Suprapubic skin (tissue), 4 donors: ENCODE measurements around the gene SLIT1. TPM values are rescaled to one million over a fixed set of nuclear protein-coding genes. Genes with fewer than 3 reads are reported as not detected.

ENCODE experiments used
- DNase-seq, 2 donors: peaks; one replicate each; pipeline ENCODE4 v3.0.0-alpha.2; 2019; ENCODE audit warnings: low spot score in 2 of 2
- H3K27ac ChIP-seq: fragments of 200-600 bp; sonication (generic); one replicate; pipeline ENCODE4 v1.5.1; 2019
- H3K27me3 ChIP-seq: fragments of 200-600 bp; sonication (generic); one replicate; pipeline ENCODE4 v1.5.1; 2019
- H3K36me3 ChIP-seq: fragments of 200-600 bp; sonication (generic); one replicate; pipeline ENCODE4 v1.5.1; 2019
- H3K4me1 ChIP-seq: fragments of 200-600 bp; sonication (generic); one replicate; pipeline ENCODE4 v1.5.1; 2019
- H3K4me3 ChIP-seq: fragments of 200-600 bp; sonication (generic); one replicate; pipeline ENCODE4 v1.5.1; 2019; ENCODE audit warnings: mild to moderate bottlenecking
- H3K9me3 ChIP-seq: fragments of 200-600 bp; sonication (generic); one replicate; pipeline ENCODE4 v1.5.1; 2019
- CTCF ChIP-seq, 2 donors: fragments of 200-600 bp in 1 of 2; fragments of 450-650 bp in 1 of 2; sonication (generic) in 1 of 2; IDR thresholded peaks; one replicate each; pipeline ENCODE4 v1.5.1; 2016 to 2019; ENCODE audit warnings: antibody characterized with exemption in 2 of 2, mild to moderate bottlenecking in 1 of 2, moderate library complexity in 1 of 2
- EP300 ChIP-seq: sonication (generic); formaldehyde crosslinking; IDR thresholded peaks from one replicate; pipeline ENCODE4 v1.6.1; 2017; ENCODE audit warnings: antibody characterized with exemption
- POLR2A ChIP-seq, 2 donors: fragments of 450-650 bp; IDR thresholded peaks; one replicate each; pipeline ENCODE4 v1.6.1; 2017; ENCODE audit warnings: antibody characterized with exemption in 2 of 2, mild to moderate bottlenecking in 2 of 2, moderate library complexity in 2 of 2
- POLR2AphosphoS5 ChIP-seq, 3 donors: sonication (generic); formaldehyde crosslinking; IDR thresholded peaks; one replicate each; pipeline ENCODE4 v1.6.1; 2017; ENCODE audit warnings: antibody characterized with exemption in 3 of 3
- WGBS: methylation state at CpG from one replicate; pipeline ENCODE4 v1.1.5; 2018; 5-methylcytosine and 5-hydroxymethylcytosine counted together
- total RNA-seq, 4 donors: library from RNA; depleted of rRNA; stranded (reverse); fragments of >200 nt; gene quantifications; one replicate each; pipeline ENCODE4 v1.1.0, GENCODE V29; 2016

Gene SLIT1
- total RNA-seq, 4 donors from 2014 or later, result 0.10 to 0.40 (median 0.11) TPM; not detected in 1

- TF ChIP-seq POLR2AphosphoS5 (IDR thresholded peaks at IDR 0.05), result no peak
- no peak for TF ChIP-seq CTCF (IDR thresholded peaks at IDR 0.05)
- no peak for TF ChIP-seq POLR2A (IDR thresholded peaks at IDR 0.05)
- TF ChIP-seq EP300, result no peak
- Histone ChIP-seq H3K36me3 (no peaks in the 10 kb centered on the region), H3K4me1 (no peaks in the 10 kb centered on the region), H3K27me3 (peaks cover 50% of the 10 kb centered on the region), H3K9me3 (no peaks in the 10 kb centered on the region), H3K27ac (no peak overlapping the region), H3K4me3 (no peak overlapping the region)
- no peak for DNase-seq
- 85% methylated on average over 6 of the region's 15 CpGs for WGBS
These were observed 125.2 kb downstream of the SLIT1 start for GRCh38 chr10:97060441-97061084.

GRCh38 chr10:97059872-97060205 is 125.9 kb downstream of the SLIT1 start:
- TF ChIP-seq POLR2AphosphoS5 (IDR thresholded peaks at IDR 0.05) (no peak), EP300 (no peak), CTCF (IDR thresholded peaks at IDR 0.05) (no peak), POLR2A (IDR thresholded peaks at IDR 0.05) (no peak)
- Histone ChIP-seq H3K27me3 (peaks cover 51% of the 10 kb centered on the region), H3K4me1 (no peaks in the 10 kb centered on the region), H3K9me3 (no peaks in the 10 kb centered on the region), H3K36me3 (no peaks in the 10 kb centered on the region), H3K27ac (no peak overlapping the region), H3K4me3 (no peak overlapping the region)
- 90% methylated on average over 2 of the region's 7 CpGs for WGBS
- no peak for DNase-seq

- Histone ChIP-seq H3K36me3 (no peaks in the 10 kb centered on the region), H3K4me1 (no peaks in the 10 kb centered on the region), H3K4me3 (no peak overlapping the region), H3K27ac (no peak overlapping the region), H3K9me3 (no peaks in the 10 kb centered on the region), H3K27me3 (peaks cover 46% of the 10 kb centered on the region)
- WGBS, result 55% methylated on average over 9 of the region's 14 CpGs
- no peak for TF ChIP-seq CTCF (IDR thresholded peaks at IDR 0.05)
- no peak for TF ChIP-seq EP300
- TF ChIP-seq POLR2A (IDR thresholded peaks at IDR 0.05), result no peak
- no peak for TF ChIP-seq POLR2AphosphoS5 (IDR thresholded peaks at IDR 0.05)
- DNase-seq, result no peak
These were observed 126.5 kb downstream of the SLIT1 start for GRCh38 chr10:97059006-97059871.

- peaks cover 46% of the 10 kb centered on the region for H3K27me3 ChIP-seq
- no peaks in the 10 kb centered on the region for H3K4me1 ChIP-seq
- no peak overlapping the region for H3K4me3 ChIP-seq
- no peak for TF ChIP-seq EP300
- no peak for TF ChIP-seq CTCF (IDR thresholded peaks at IDR 0.05)
- no peak for TF ChIP-seq POLR2A (IDR thresholded peaks at IDR 0.05)
- TF ChIP-seq POLR2AphosphoS5 (IDR thresholded peaks at IDR 0.05), result no peak
- no peak for DNase-seq
- no peaks in the 10 kb centered on the region for H3K9me3 ChIP-seq
- H3K36me3 ChIP-seq, result no peaks in the 10 kb centered on the region
- H3K27ac ChIP-seq, result no peak overlapping the region
- 83% methylated on average over 1 of the region's 4 CpGs for WGBS
These were observed 127.2 kb downstream of the SLIT1 start for GRCh38 chr10:97058521-97058920.

GRCh38 chr10:97057491-97058235 is 128.1 kb downstream of the SLIT1 start:
- Histone ChIP-seq H3K36me3 (no peaks in the 10 kb centered on the region), H3K27ac (no peak overlapping the region), H3K4me3 (no peak overlapping the region), H3K27me3 (peaks cover 46% of the 10 kb centered on the region), H3K4me1 (no peaks in the 10 kb centered on the region), H3K9me3 (no peaks in the 10 kb centered on the region)
- TF ChIP-seq EP300, result no peak
- no peak for TF ChIP-seq POLR2AphosphoS5 (IDR thresholded peaks at IDR 0.05)
- no peak for TF ChIP-seq CTCF (IDR thresholded peaks at IDR 0.05)
- no peak for TF ChIP-seq POLR2A (IDR thresholded peaks at IDR 0.05)
- 80% methylated on average over 9 of the region's 9 CpGs for whole genome bisulfite sequencing
- no peak for DNase-seq
